ENCODE data around the gene C19orf53. TPM values are rescaled to one million over a fixed set of nuclear protein-coding genes. Genes with fewer than 3 reads are reported as not detected.
A peak's percentile ranks its signal among the peaks of the same experiment; 100 is the strongest.

The C19orf53 gene
- total and polyA plus RNA-seq, 2 experiments from 2014 or later = 115 to 309 TPM

DNA sequence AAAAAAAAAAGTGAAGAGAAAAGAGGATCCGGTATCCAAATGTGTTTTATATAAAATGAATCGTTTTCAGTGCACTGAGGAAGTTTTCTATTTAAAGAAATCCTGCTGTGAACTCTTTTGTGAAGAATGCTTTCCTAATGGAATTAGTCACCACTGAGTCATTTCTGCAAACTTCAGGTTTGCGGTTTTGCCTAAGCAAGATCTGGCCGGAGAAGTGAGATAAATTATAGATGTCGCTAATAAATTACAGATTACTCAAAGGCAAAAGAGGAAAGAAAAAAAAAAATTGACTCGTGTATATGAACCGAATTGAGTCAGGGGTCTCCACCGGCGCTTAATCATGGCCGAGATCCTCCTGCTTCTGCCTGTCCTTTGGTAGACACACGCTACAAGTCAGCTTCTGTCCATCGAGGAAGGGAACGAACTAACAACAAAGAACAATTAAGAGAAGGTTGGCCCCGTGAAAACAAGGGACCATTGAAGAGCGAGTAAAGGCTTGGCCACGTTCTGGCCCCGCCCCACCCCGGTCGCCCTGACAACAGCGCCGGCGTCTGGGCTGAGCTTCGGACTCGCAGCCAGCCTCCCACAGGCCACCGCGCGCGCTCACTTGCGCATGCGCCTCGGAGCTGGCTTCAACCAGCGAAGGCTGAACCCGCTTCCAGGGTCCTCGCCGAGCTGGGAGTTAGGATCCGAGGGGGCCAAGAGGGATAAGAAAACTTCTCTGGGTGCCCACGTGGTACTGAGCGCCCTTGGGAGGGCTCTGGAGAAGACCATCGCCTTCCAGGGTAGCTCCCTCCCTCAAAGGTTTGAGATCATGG lies 42.9 kb upstream of the C19orf53 start:
- peak; percentile 98 for DNase-seq
- Histone ChIP-seq H3K36me3 (ENCODE audit: low read depth) (no peaks in the 10 kb centered on the region), H3K79me2 (ENCODE audit: insufficient read depth) (0 out of 2 replicates have a peak, but pooled peaks cover 6% of the 10 kb centered on the region), H2AFZ (peak overlapping the region; percentile 83), H3K4me2 (ENCODE audit: unreplicated experiment) (peak overlapping the region; percentile 96), H3K9me3 (ENCODE audit: low read depth) (no peaks in the 10 kb centered on the region), H3K27me3 (replicated peaks; ENCODE audit: insufficient read depth) (no peaks in the 10 kb centered on the region), H3K4me1 (ENCODE audit: insufficient read depth) (peaks cover 26% of the 10 kb centered on the region), H3K9me2 (ENCODE audit: insufficient read depth) (no peaks in the 10 kb centered on the region), H3K9ac (peak overlapping the region; percentile 94), H3F3A (ENCODE audit: insufficient read depth) (peaks cover 17% of the 10 kb centered on the region), H3K27ac (peak overlapping the region; percentile 98), H3K4me3 (peak overlapping the region; percentile 85), H4K20me1 (ENCODE audit: insufficient read depth) (no peaks in the 10 kb centered on the region)
- 0 to 2% methylated on average over 39 of the region's 39 CpGs for WGBS, 2 experiments (ENCODE audit: low coverage in 1 of 2, low lambda C conversion rate in 2 of 2, missing lambda C conversion rate in 2 of 2)
- 0 out of 2 replicates have a peak, but pooled peaks have one; percentile 44 for TF ChIP-seq EZH2phosphoT487 (IDR thresholded peaks at IDR 0.05; ENCODE audit: insufficient read depth, low read depth)
- no peak for TF ChIP-seq EZH2 (IDR thresholded peaks at IDR 0.05; ENCODE audit: insufficient read depth, poor library complexity, severe bottlenecking)
- in situ Hi-C loops (cut with MboI) = no loop called here

- in situ Hi-C loops (cut with MboI) = no loop called here
- 82 to 87% methylated on average over 8 of the region's 8 CpGs for WGBS, 2 experiments (ENCODE audit: low coverage in 1 of 2, low lambda C conversion rate in 2 of 2, missing lambda C conversion rate in 2 of 2)
Measured at GRCh38 chr19:13732337-13732736, 41.9 kb upstream of the C19orf53 start.

DNA sequence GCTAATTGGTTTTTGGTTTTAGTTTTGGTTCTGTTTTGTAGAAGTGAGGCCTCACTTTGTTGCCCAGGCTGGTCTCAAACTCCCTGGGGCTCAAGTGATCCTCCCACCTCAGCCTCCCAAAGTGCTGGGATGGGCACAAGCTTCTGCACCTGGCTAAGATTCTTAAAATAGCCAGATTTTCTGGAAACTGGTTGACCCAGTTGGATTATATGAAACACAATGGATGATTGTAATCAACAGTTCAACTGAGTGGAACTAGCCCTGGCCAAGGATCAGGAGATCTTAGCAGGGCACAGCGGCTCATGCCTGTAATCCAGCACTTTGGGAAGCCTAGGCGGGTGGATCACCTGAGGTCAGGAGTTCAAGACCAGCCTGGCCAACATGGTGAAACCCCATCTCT lies 39.5 kb upstream of the C19orf53 start:
- Histone ChIP-seq H3K36me3 (ENCODE audit: low read depth) (no peaks in the 10 kb centered on the region), H3K27me3 (replicated peaks; ENCODE audit: insufficient read depth) (no peaks in the 10 kb centered on the region), H3K4me1 (ENCODE audit: insufficient read depth) (peaks cover 18% of the 10 kb centered on the region), H3K9me3 (ENCODE audit: low read depth) (no peaks in the 10 kb centered on the region), H3K4me3 (no peak overlapping the region), H3F3A (ENCODE audit: insufficient read depth) (peaks cover 13% of the 10 kb centered on the region), H2AFZ (no peak overlapping the region), H3K9me2 (ENCODE audit: insufficient read depth) (no peaks in the 10 kb centered on the region), H3K79me2 (ENCODE audit: insufficient read depth) (0 out of 2 replicates have a peak, but pooled peaks cover 6% of the 10 kb centered on the region), H3K27ac (no peak overlapping the region), H3K9ac (no peak overlapping the region), H3K4me2 (ENCODE audit: unreplicated experiment) (no peak overlapping the region), H4K20me1 (ENCODE audit: insufficient read depth) (no peaks in the 10 kb centered on the region)
- DNase-seq = no peak
- no peak for TF ChIP-seq EZH2 (IDR thresholded peaks at IDR 0.05; ENCODE audit: insufficient read depth, poor library complexity, severe bottlenecking)
- TF ChIP-seq EZH2phosphoT487 (IDR thresholded peaks at IDR 0.05; ENCODE audit: insufficient read depth, low read depth) = no peak
- in situ Hi-C loops (cut with MboI) = no loop called here
- WGBS, 2 experiments (ENCODE audit: low coverage in 1 of 2, low lambda C conversion rate in 2 of 2, missing lambda C conversion rate in 2 of 2) = 76 to 82% methylated on average over 2 of the region's 2 CpGs

More at GRCh38 chr19:13732337-13732736, 41.9 kb upstream of the C19orf53 start:
- Histone ChIP-seq H3K79me2 (ENCODE audit: insufficient read depth) (0 out of 2 replicates have a peak, but pooled peaks cover 6% of the 10 kb centered on the region), H3K9ac (peak overlapping the region; percentile 94), H3F3A (ENCODE audit: insufficient read depth) (peaks cover 17% of the 10 kb centered on the region), H3K27ac (no peak overlapping the region), H3K27me3 (replicated peaks; ENCODE audit: insufficient read depth) (no peaks in the 10 kb centered on the region), H4K20me1 (ENCODE audit: insufficient read depth) (no peaks in the 10 kb centered on the region), H3K9me2 (ENCODE audit: insufficient read depth) (no peaks in the 10 kb centered on the region), H2AFZ (peak overlapping the region; percentile 83; the same call in 1 of the 2 replicates), H3K4me3 (peak overlapping the region; percentile 85), H3K9me3 (ENCODE audit: low read depth) (no peaks in the 10 kb centered on the region), H3K4me1 (ENCODE audit: insufficient read depth) (peaks cover 26% of the 10 kb centered on the region), H3K36me3 (ENCODE audit: low read depth) (no peaks in the 10 kb centered on the region), H3K4me2 (ENCODE audit: unreplicated experiment) (peak overlapping the region; percentile 96)
- DNase-seq = no peak
- TF ChIP-seq EZH2phosphoT487 (IDR thresholded peaks at IDR 0.05; ENCODE audit: insufficient read depth, low read depth) (no peak), EZH2 (IDR thresholded peaks at IDR 0.05; ENCODE audit: insufficient read depth, poor library complexity, severe bottlenecking) (no peak)

GRCh38 chr19:13738073-13738472 lies 36.2 kb upstream of the C19orf53 start:
- H3K4me2 ChIP-seq (ENCODE audit: unreplicated experiment) = no peak overlapping the region
- 94 to 96% methylated on average over 1 of the region's 1 CpG for WGBS, 2 experiments (ENCODE audit: low coverage in 1 of 2, low lambda C conversion rate in 2 of 2, missing lambda C conversion rate in 2 of 2)
- no peaks in the 10 kb centered on the region for H3K36me3 ChIP-seq (ENCODE audit: low read depth)
- no peak for DNase-seq
- H2AFZ ChIP-seq = no peak overlapping the region
- no peak overlapping the region for H3K9ac ChIP-seq
- no peak overlapping the region for H3K27ac ChIP-seq
- H3K4me1 ChIP-seq (ENCODE audit: insufficient read depth) = peaks cover 7% of the 10 kb centered on the region
- no peak for TF ChIP-seq EZH2 (IDR thresholded peaks at IDR 0.05; ENCODE audit: insufficient read depth, poor library complexity, severe bottlenecking)
- TF ChIP-seq EZH2phosphoT487 (IDR thresholded peaks at IDR 0.05; ENCODE audit: insufficient read depth, low read depth) = no peak
- H3F3A ChIP-seq (ENCODE audit: insufficient read depth) = no peaks in the 10 kb centered on the region
- no peaks in the 10 kb centered on the region for H4K20me1 ChIP-seq (ENCODE audit: insufficient read depth)
- H3K27me3 ChIP-seq (replicated peaks; ENCODE audit: insufficient read depth) = no peaks in the 10 kb centered on the region
- H3K4me3 ChIP-seq = no peak overlapping the region
- no peaks in the 10 kb centered on the region for H3K9me3 ChIP-seq (ENCODE audit: low read depth)
- H3K79me2 ChIP-seq (ENCODE audit: insufficient read depth) = no peaks in the 10 kb centered on the region
- H3K9me2 ChIP-seq (ENCODE audit: insufficient read depth) = no peaks in the 10 kb centered on the region
- in situ Hi-C loops (cut with MboI) = no loop called here
